Lower leg skin (tissue), 3 donors: ENCODE results near the gene SEC22B.
"Not testable (repeated sequence)": the region's sequence is repeated elsewhere in the genome, so short reads cannot be mapped to it uniquely, and the experiment has no call there.

ENCODE experiments used
- CTCF ChIP-seq, 3 donors: fragments of 450-650 bp; IDR thresholded peaks; one replicate each; pipeline ENCODE4 v1.5.1; 2016; ENCODE audit warnings: antibody characterized with exemption in 3 of 3, mild to moderate bottlenecking in 3 of 3, moderate library complexity in 2 of 3
- POLR2A ChIP-seq, 2 donors: fragments of 450-650 bp; IDR thresholded peaks; one replicate each; pipeline ENCODE4 v1.6.1; 2016 to 2017; ENCODE audit warnings: antibody characterized with exemption in 2 of 2, mild to moderate bottlenecking in 1 of 2, moderate library complexity in 1 of 2

- not testable (repeated sequence) for TF ChIP-seq CTCF, POLR2A (IDR thresholded peaks at IDR 0.05)
Measured at GRCh38 chr1:120178058-120178457, 1.7 kb upstream of the SEC22B start.
